Measurements from ENCODE around the gene RFTN1.

The RFTN1 gene

DNA sequence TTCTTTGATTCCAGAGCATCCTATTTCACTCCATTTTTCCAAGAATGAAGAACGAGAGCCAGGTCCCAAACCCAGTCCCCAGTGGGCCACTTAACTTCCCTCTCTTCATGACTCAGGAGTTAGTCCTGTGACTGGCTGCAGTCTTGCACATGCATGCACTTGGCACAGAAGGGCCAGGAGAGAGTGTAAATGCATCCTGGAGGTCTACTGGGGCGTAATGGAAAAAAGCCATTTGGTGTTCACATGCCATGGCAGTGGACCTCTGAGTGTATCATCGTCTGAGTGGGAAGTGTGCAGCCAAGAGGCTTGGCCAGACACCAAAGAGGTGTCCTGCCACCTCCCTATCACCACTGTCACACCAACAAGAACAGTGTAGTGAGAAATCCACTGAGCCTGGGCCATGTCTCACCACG lies 15.1 kb upstream of the RFTN1 start:
- no peak for DNase-seq

DNA sequence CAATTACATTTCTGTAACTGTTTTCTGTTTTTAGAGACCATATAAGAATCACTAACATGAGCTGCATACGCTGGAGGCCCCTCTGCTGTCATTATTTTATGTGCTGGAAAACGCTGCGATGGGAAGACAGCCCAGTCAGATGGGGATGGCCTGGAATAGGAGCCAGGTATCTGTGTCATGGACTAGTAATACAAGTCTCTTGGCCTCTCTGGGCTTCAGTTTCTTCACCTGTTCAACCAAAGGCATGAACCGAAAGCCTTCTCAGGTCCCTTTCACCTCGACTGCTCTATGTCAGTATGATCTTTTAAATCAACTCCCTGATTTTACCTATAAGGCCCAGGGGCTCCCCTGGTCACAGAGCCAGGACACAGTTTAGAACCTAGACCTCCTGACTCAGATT lies 14.6 kb upstream of the RFTN1 start:
- DNase-seq, result no peak

DNA sequence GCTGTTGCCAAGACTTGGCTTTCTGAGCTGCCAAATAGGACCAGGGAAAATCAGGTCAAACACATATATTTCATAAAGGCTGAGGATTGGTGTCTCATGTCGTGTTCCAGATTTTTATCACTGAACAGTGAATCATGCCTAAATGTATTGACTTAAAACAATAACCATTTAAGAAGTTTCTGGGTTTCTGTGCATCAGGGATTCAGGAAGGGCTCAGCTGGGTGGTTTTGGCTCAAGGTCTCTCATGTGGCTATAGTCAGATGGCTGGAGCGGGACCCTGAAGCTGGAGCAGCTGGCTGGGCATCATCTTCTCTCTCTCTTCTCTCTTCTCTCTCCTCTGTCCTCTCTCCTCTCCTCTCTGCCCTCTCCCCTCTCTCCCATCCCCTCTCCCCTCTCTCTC lies 10.7 kb upstream of the RFTN1 start:
- DNase-seq, result no peak

GRCh38 chr3:16523778-16524177 lies 10.3 kb upstream of the RFTN1 start:
- no peak for DNase-seq

- DNase-seq, result no peak
These were observed 9.3 kb upstream of the RFTN1 start for GRCh38 chr3:16522834-16523233.

GRCh38 chr3:16520970-16521881 lies 7.7 kb upstream of the RFTN1 start:
- no peak for DNase-seq

DNA sequence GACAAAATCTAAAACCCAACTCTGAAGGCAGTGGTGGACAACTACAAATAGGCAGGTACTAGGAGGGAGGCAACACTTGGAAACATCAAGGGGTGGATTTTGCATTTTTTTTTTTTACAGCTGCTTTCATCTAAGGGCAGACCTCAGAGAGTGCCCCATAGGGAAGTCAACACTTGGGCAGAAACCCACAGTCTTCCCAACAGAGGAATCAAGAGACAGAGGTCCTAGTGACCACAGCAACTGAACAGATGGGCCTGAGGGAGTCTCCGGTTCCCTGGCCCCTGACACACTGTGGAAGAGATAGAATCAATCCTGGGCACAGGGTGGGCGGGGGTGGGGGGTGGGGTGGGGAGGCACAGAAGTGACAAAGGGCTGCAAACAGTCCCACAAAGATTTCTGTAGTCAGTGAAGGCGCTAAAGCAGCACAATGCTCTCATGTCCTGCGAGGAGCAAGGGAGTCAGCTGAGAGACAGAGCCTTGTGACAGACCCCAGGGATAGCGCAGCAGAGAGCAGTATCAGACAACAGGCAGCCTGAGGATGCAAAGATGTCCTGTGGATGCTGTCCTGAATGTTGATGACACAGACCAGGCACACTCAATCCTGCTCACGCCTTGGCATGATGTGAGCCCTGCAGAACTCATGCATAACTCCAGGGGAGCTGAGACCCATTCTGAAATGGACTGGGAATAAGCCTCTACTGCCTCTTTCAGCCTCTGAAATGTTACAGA lies 6.9 kb upstream of the RFTN1 start:
- no peak for DNase-seq

- DNase-seq, result no peak
These were observed 3.4 kb upstream of the RFTN1 start for GRCh38 chr3:16516695-16517481.

DNA sequence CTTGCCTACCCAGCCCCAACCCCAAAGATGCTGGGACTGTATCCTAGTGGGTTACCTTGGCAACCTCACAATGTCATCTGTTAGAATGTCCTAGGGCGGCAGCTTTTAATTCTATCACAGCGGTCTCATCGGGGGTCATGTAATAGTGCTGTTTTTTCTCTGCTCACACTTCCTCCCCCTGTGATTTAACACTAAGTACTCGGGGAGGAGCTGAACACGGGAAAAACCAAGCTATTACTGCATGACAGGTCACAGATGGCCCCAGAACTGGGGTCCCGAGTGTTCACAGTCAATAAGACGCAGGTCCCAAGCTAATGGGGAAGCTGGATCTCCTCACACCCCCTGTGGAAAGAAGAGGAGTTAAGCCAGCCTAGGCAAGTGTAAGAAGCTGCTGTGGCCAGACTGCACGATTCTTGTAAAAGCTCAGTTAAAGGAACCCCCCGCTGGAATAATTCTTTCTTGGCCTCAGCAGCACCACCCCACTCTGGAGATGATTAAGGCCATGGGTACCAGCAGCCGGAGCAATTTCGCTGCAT lies 2.5 kb upstream of the RFTN1 start:
- no peak for DNase-seq

- no peak for DNase-seq
These were observed 1.4 kb upstream of the RFTN1 start for GRCh38 chr3:16514755-16515353.

DNA sequence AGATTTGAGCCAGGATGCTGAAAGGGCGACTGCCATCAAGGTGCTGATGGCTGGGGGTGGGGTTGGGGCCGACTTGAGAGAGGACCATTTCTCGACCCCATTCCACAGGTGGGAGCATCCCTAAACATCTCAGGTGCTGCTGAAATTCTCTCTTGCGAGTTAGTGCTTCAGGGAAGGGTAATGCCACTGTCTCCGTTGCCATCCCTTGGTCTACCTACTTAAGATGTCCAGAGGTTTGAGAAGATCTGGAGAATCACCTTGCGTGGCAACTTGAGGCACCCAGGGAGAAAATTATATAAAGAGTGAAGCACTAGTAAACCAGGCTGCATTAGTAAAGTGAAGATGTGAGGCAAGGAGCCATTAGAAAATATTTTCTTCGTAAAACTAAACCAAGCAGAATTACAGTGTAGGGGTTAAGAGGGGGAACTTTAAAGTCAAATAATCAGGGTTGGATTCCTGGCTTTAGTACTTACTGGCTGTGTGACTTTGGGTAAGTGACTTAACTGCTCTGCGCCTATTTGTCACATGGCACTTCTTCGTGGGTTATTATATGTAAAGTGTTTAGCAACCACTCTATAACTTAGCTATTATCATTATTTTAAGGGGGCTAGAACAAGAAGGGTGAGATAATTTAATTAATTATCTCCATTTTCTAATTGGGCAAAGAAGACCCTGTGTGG lies 662 bp upstream of the RFTN1 start:
- DNase-seq, result no peak

DNA sequence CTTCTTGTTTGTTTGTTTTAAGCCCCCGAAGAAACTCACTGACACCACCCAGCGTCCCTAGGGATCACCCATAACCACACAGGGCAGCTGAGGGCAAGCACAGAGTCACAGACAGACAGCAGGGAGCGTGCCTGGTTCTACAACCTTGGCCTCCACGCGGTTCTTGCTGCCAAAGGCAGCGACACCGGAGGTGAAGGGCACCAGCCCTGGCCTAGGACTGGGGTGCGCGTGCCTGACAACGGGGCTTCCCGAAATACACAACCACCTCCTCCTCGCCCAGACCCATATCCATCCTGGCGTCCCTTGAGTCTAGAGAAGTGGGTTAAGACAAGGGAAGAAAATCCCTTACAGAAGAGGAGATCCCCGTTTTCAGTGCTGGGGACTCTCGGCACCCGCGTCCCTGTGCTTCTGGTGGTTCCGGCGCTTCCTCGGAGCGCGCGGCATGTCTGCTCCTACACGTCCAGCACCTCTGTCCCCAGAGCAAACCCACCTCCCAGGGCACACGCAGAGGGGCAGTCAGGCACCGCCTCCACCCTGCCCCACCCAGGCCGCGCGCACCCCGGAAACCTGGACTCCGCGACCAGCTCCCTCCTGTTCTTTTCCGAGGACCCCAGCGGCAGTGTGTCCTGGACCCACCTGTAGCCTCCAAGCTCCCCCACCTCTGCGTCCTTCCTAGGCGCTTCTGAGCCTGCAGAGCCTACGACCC lies 911 bp downstream of the RFTN1 start:
- peak; percentile 21 to 75 (median 36) for DNase-seq

GRCh38 chr3:16511681-16512434 lies 1.6 kb downstream of the RFTN1 start:
- DNase-seq, result peak; percentile 51 to 84 (median 74)

GRCh38 chr3:16510620-16511319 lies 2.7 kb downstream of the RFTN1 start:
- no peak for DNase-seq

GRCh38 chr3:16509721-16510619 lies 3.5 kb downstream of the RFTN1 start:
- DNase-seq, result no peak

DNA sequence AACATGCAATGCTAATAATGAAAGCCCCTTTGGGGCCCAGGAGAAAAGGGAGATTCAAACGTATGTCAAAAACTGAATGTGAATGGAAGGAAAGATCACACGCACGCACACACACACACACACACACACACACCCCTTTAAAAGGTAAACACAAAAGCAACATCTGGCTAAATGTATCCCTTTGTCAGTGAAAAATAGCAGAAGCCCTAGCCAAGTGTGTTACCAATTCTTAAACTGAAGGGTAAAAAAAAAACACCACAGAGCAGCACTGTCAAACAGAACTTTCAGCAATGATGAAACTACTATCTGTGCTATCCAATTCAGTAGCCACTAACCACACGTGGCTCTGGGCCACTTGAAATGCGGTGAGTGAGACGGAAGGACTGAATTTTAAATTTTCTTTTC lies 4.9 kb downstream of the RFTN1 start:
- DNase-seq, result no peak

DNA sequence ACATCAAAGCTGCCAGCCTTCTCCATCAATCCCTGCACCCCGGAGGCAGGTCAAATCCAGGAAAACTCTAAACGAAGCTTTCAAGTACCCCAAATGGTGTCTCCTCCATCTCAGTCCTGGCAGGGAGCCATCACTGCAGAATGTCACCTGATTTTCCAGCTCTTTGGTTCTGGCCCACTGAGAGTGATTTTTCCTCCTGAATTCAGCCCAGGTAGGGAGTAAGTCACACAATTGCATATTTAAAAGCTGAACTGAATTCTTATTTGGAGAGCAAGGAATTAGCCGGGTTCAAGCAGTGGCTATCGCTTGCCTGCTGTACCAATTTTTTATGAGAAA lies 5.3 kb downstream of the RFTN1 start:
- DNase-seq, result no peak

DNA sequence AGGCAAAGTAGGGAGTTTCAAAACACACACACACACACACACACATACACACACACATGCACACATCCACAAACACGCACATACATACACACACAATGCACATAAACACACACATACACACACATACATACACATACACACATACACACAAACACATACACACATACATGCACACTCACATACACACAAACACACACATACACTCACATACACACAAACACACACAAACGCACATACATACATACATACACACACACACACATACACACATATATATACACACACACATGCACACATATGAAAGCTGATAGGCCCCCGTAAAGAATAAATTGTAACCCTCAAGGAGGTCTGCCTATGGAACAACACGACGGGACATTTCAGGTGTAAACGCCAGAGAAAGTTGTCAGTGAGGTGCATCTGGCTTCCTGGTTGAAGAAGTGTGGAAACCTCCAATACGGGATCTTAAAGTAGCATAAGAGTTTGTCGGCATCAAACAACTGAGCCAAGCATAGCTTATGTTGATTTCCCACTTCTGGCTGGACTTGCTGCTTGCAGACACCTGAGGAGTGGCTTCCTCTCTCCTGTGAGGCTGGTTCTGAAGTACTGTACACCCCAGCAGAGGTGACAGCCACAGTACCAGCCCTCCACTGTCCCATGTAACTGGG lies 5.8 kb downstream of the RFTN1 start:
- DNase-seq, result no peak

All from stimulated activated naive CD4-positive, alpha-beta T cell (primary cell).